Superior temporal gyrus (tissue), 1 donor: ENCODE measurements around the gene SSH3.

Experiments
- DNase-seq: peaks from one replicate; pipeline ENCODE4 v3.0.0-alpha.2; 2016; ENCODE audit errors: extremely low spot score

SSH3 gene

DNA sequence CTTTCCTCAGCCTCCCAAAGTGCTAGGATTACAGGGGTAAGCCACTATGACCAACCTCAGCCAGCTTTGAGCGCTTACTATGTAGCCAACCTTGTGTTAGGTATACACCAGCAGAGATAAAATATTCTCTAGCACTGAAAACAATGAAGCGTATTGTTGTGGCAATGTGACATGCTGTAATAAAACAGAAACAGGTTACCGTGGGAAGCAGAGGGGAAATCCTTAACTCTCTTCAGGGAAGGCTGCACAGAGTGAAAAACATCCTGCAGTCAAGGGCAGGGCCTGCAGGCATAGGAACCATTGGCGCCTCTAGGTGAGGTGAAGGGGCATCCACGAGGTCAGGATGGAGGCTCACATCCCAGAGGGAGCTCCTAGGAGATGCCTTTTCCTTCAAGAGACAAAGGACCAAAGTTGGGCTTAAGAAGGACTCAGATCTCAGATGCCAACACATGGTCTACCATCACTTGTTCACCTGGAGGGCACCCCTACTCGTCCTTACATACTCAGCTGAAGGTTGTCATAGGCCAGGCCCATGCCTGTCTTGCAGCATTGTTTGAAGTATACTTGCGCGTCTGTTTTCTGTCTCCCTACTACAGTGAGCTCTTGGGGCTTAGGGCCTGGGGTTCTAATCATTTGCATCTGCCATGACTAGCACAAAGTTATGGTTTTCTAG, 42.1 kb downstream of the SSH3 start:
- DNase-seq = no peak

DNA sequence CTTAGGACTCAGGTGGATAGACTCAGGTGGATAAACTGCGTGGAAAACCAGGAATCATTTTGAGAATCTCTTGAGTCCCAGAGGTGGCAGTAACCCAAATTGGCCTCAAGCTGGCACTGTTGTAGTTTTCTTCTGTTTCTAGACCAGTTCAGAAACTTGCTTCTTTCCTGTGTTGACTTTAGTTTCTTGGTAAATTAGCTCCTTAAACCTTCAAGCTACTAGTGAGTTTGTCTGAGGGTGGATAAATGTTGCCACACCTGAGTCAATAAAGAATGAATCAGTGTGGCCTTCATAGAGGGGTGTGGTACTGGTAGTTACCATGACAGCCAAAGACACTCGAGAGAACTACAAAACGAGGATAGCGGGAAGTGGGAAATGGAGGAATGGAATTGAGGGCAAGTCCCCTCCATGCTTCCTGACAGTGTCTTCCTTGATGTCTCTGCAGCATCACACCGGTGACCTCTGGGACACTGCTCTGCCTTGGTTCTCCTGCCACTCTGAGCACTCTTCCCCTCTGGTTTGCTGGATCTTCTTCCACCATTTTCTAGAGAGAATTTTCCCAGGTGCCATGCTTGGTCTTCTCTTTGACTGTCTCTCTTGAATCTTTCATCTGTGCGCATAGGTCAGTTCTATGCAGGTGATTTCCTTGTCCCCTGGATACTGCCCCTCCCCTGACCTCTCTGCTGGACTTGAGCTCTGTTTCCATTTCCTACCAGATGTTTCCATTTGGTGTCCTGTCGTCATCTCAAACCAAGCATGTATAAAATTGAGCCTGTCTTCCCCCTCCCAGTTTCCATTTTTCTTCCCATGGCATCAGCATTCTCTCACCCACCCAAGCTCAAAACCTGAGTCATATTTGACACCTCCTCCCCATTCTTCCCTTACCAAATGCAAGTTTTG, 42.8 kb downstream of the SSH3 start:
- DNase-seq = peak; percentile 49

DNA sequence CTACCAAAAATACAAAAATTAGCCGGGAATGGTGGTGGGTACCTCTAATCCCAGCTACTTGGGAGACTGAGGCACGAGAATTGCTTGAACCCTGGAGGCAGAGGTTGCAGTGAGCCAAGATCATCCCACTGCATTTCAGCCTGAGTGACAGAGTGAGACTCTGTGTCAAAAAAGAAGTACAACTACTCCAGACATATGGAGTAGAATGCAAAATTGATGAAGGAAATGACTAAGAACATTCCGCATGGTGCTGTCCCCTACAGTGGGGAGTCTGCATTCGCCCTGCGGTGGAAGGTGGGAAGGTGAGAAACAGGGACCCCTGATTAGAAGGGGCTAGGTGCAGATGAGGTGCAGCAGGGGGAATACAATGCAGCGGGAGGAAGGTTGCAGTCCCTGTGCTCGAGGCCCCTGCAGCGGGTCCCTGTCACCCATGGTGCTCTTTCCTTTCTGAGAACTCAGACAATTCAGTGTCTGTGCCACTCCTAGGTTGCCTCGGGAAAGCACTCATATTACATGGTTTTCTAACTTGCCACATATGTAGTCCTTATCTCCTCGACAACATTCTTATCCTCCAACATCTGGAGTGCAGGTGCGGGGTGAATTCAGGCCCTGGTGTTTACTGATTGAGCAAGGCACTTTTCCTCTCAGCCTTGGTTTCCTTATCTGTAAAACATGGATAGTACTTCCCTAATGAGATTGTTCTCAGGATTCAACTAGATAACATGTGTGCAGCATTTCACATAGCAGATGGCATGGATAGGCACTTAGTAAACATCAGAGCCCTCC, 44.8 kb downstream of the SSH3 start:
- no peak for DNase-seq

DNA sequence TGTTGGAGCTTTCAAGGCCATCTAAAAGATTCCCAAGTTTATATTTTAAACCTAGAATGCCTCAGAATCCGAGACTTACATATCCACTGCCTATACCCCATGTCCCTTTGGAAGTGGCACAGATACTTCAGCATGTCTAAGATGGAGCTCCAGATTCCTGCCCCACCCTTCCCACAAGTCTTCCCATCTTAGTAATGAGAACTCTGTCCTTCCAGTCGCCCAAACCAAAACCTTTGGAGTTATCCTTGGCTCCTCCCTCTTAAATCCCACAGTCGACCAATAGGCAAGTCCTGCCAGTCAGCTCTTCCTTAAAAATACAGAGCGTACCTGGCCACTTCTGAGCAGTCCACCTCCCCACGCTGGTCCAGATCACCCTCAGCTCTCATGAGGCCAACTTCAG, 45.7 kb downstream of the SSH3 start:
- DNase-seq = no peak

DNA sequence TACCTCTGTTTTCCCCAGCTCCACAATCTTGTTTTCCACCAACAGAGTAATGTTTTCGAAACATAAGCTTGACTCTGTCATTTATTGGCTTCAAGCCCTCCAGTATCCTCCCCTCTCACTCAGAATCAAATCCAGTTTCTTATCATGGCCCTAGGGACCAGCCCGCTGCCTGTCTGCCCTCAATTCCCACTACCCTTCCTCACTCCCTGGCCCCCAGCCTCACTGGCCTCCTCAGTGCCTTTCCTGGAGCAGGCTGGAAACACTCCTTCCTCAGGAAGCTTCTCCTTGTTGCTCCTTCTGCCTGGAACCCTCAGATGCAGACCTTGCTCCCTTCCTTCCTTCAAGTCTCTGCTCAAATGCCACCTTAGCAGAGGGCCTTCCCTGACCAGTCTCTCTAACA, 46.1 kb downstream of the SSH3 start:
- DNase-seq = no peak

DNA sequence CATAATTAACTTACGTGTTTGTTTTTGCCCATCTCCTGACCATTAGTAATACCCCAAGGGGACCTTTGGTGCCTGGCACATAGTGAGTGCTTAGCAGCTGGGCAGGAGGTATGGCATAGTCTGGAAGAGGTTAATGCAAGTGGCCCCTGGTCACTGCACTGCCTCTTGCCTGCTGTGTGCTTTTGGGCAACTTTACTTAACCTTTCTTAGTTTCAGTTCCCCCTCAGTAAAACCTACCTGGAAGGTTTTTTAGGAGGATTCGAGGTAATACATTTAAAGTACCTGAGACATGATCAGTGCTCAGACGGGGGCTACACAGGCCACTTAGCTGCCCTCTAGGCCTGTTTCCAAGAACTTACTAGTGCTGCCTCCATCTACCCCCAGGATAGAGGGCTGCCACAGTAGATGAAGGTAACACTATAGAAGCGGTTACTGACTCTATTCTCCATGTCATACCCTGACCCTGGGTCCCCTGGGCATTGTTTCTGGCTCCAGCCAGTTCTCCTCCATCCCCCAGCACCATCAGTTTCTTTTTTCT, 46.7 kb downstream of the SSH3 start:
- no peak for DNase-seq

DNA sequence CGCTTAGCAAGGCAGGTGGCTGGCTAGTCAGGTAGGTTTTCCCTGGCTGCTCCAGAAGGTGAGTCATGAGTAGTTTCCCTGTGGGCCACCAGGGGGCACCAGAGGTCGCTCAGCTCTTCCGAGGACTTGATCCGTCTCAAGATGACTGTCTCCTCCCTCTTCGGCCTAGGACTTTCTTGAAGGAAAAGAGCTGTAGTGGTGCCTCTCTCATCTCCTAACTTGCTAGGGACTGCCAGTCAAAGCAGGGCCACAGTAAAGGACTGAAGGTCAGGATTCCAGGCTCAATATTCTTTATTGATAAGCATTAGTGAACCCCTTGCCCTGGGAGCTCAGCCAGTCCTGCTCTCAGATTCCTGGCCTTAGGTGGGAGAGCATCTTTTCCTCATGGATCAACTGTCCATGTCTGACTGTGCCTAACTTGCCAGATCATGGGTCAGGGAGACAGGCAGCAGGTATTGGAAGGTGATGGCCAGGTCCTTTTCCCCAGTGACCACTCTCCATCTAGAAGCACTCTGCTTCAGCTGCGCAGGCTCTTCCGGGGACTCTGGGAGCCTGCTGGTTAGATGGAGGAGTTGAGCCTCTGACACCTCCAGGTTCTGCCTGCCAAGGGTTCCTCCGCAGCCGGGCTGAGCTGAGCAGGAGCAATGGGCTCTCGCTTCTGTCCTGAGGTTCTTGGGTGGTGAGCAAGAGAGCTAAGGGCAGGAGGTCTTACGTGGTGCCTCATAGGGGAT, 48.1 kb downstream of the SSH3 start:
- DNase-seq = peak; percentile 85

DNA sequence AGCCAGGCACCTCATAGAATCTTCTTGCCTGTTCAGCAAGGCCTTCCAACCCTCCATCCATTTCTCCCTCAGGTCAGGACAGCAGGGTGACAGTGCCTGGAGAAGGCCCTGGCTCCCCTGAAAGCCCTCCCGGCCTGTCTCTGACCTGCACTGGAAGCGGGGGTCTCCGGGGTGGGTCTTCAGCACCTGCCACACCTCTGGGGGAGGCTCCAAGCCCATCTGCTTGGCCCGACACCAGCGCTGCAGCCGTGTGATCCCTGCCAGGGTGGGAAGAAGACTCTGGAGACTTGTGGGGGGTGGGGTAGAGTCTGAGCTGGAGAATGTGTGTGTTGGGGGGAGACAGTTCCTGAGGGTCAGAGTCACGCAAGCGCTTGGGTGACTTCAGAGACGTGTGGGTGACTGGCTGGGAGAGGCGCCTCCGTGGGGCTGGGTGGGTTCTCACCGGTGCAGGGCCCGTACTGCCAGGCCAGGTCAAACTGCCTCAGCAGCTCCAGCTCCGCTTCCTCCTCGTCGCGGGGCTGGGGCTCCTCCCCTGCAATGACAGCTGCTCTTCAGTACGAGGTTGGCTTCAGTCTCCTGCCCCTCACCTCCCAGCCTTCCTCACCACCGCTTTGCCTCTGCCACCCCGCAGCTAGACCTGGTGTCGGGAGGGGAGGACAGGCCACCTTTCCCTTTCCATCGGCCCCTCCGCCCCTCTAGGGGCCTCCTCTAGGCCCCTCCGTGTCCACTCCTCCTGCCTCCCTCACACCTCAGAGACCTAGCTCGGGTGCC, 49.4 kb downstream of the SSH3 start:
- DNase-seq = no peak

DNA sequence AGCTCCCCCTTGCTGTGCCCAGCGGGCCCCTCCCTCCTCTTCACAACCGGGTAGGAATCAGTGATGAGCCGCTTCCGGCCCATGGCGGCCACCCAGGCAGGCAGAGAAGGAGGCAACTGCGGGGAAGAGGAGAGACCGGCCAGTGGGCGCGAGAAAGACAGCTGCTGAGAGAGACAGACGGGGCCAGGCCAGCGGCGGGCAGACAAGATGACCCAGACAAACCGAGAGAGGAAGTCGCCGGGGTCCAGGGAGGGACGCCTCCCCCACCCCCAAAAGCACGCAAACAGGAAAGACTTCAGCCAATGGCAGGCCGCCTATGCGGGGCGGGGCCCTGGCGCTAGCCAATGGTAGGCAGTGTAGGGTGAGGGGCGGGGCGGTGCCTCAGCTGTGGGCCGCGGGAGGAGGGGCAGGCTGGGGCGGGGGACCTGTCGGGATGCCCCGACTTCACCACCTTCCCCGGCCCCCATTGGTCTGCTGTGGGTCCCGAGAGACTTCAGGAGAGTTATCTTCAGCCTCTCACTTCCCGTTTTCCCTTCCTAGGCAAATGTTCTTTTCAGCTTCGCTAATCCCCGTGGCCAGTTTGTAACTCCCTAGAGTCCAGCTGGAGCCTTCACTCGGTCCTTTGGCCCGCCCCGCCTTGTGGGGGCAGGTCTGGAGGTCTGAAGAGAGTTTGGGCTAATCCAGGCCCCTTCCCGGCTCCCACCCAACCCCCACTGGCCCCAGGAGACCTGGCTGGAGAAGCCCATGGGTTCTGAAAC, 50.2 kb downstream of the SSH3 start, which contains the start of gene POLD4:
Gene POLD4 (minus strand): TSS at position 230 of the 758 bp plus-strand sequence. CDS start 147 bp downstream, at position 83.
- DNase-seq = peak; percentile 92

DNA sequence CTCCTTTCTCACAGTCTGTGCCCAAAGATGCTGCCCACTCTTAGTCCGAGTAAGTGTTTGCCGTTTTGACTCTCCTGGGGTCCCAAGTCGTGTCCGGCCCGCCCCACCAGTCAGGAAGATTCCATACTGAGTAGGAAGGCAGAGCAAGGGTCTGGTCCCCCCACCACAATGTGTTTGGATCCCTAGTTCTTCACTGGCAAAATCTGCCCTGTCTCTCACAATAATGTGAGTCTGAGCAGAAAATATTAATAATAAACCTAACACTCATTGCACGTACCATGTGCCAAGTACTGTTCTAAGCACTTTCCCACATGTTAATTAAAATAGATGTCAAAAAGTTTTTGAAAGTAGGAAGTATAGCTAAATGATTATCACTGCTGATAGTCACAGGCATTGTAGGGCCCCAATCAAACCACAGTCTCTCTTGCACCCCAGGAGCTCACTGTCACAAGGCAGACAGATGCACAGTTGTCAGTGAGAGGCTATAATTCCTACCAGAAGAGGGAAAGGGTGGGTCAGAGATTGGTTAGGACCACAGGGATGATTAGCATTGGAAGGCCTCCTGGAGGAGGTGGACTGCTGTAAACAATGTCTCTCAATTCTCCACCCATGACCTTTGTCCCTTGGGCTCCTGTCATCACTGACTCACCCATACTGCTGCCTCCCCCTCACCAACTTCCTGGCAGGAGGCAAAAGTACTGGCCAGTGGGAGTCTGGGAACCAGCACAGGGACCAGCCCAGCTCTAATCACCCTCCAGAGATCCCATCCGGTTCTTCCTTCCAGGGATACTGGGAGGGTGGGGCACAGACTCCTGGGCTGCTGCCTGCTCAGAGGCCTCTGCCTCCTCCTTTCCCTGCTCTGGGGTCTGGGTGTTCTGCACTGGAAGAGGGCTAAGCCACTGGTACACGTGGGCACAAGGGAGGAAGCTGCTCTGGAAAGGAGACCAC, 51.0 kb downstream of the SSH3 start:
- no peak for DNase-seq

DNA sequence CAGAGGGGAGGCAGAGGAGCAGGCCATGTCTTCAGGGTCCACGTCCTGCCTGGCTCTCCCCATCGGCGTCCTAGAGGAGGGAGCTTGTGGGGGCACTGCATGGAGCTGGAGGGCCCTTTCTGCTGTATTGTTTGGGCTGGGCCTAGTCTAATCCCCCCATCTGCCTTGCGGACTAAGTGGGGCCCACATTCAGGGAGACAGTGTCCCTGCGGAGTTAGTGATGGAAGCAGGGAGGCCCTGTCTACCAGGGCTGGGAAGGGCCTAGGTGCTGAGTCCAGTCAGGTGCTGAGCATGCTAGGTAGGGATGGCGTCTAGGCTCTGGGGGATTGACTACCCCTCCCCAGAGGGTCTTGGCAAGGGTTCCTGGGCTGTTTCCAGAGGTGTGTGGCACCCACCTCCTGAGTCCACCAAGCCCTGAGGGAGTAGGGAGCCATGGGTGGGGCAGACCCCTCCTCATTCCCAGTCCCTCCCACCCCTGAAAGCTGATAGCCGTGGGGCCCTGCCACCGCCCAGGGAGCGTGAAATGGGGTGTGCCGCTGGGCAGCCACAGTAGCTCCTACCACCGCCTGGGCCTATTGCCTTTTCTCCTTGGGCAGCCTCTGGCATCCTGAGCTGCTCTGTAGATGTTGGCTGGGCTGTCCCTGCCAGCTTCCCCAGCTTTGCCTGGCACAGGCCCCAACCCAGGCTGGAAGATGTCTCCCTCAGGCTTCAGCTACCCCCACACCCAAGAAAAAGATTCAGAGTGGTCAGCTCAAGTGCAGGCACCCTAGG, 51.9 kb downstream of the SSH3 start:
- no peak for DNase-seq

DNA sequence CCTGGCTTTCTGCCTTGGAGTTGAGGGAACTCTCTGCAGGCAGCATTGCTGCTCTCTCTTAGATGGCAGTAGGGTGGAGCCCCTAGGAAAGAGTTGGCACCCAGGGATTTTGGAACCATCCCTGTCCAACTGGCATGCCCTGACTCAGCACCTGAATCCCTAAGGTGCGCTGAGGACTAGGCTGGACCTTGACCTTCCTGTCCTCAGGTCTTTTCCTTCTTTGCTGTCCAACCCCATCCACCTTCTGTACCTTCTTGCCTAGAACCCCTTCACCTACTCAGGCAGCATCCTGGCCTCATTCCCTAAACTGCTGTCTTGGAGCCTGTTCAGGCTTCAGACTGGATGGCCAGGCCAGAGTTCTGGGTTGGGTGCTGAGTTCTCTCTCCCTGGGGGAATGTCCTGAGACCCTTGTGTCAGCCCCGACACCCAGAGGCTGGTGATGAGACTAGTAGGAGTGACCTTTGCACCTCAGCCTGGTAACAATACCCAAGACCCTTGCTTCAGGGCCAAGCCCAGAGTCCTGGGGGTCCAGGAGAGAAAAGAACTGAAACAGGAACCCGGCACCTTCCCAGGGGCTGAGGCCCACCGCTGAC, 52.6 kb downstream of the SSH3 start:
- DNase-seq = no peak

DNA sequence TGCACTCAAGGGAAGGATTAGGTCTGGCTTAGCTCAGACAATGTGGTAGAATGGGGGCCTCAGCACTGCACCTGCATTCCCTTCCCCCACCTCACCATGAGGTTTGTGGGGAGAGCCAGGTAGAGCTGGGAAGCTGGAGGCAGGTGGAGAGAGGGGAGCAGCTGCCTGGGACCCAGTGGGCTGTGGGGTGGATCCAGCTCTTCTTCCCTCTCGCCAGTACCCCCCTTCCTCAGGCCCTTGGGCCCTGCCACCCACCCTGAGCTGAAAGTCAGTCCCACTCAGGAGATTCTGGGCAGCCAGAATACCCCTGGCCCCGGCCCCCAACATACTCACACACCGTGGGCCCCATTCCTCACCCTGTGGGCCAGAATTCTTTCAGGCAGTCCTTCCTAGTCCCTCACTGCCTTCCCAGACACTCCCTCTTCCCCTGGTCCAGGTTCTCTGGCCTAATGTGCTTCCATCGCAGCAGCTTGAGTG, 53.1 kb downstream of the SSH3 start:
- no peak for DNase-seq

DNA sequence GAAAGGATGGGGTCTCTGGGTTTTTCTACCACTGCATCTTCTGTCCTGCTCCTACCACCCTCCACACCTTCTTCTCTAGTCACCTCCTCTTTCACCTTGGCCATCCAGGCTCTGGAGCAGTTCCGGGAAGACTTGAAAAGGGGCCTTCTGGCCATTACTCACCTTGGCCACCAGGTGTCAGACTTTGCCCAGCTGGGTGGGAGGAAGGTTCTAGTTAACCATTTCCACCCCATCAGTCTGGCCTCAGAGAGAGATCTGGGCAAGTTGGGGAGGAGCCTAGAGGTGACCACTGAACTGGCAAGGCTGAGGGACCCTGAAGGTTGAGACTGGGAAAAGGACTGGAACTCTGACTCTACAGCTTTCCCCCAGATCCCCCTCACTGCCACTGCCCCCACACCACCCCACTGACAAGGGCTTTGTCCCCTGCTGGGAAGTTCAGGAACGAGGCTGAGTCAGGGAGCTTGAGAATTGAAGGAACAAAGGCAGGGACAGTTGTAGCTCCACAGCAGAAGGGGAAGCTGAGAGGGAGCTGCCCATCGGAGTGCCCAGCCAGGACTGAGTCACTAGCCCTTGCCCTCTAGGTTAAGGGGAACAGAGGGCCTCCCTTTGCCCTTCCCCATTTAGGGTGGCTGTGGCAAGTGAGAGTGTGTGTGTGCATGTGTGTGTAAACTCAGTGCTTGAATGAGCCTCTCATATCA, 53.7 kb downstream of the SSH3 start:
- DNase-seq = peak; percentile 75

DNA sequence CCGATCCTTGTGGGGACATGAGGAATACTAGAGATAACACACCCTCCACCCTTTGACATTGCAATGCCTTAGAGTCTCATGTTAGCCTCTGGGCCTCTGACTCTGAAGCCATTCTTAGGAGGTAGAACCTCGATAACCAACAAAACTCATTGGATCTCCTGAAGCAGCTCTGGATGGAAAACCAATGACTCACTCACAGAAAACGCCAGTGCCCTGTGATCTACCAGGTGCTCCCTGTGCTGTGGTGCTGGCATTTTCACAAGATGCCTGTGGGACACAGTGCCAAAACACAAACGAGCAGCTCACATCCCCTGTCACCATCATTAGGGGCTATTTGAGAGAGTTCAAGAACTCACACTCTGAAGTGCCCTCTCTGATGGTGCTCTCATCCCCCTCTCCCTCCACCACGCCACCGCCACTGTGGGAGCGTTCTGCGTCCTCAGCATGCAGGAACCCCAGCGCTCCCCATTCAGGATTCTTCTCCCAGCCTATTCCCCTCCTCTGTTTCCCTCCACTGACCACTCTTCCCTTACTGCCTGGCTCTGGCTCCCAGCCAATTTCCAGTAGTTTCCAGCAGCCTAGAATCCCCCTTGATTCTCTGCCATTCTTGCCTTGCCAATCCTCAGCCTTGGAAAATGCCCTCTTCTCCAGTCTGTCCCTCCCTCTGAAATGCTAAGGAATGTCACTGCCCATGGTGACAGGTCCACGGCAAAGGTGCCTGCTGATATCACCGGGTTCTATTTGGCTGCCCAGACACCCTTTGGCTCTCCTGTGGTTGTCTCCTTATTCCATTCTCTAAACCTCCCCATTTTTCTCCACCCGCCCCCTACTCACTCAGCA, 54.7 kb downstream of the SSH3 start:
- no peak for DNase-seq
